HL-60 (cell line): ENCODE measurements around the gene MAD1L1.

Source experiments
- DNase-seq, 2 experiments: peaks; one replicate each; pipeline ENCODE4 v3.0.0-alpha.2; 2010 to 2020; ENCODE audit warnings: low read depth in 1 of 2, low spot score in 1 of 2
- H3K27ac ChIP-seq: fragments of 250-450 bp; sonication (Bioruptor Pico); replicated peaks from 2 replicates; pipeline ENCODE4 v1.5.1; 2020; ENCODE audit warnings: mild to moderate bottlenecking, moderate library complexity
- H3K27me3 ChIP-seq: fragments of 250-450 bp; sonication (Bioruptor Pico); 2 replicates; pipeline ENCODE4 v1.5.1; 2021; ENCODE audit warnings: mild to moderate bottlenecking, moderate library complexity; ENCODE audit not compliant: insufficient read depth, poor library complexity, severe bottlenecking
- H3K4me3 ChIP-seq: replicated peaks from 2 replicates; pipeline ENCODE4 v1.5.1; 2011; ENCODE audit warnings: mild to moderate bottlenecking, control low read depth, low read length; ENCODE audit not compliant: insufficient read depth
- GABPA ChIP-seq: IDR thresholded peaks from 2 replicates; pipeline ENCODE4 v1.6.1; 2012; ENCODE audit warnings: low read depth
- POLR2AphosphoS5 ChIP-seq: IDR thresholded peaks from 2 replicates; pipeline ENCODE4 v1.6.1; 2012; ENCODE audit warnings: low read depth
- REST ChIP-seq: IDR thresholded peaks from 2 replicates; pipeline ENCODE4 v1.6.1; 2012; ENCODE audit warnings: low read depth; ENCODE audit not compliant: insufficient replicate concordance
- SPI1 ChIP-seq: IDR thresholded peaks from 2 replicates; pipeline ENCODE4 v1.6.1; 2012; ENCODE audit warnings: low read depth, mild to moderate bottlenecking, borderline replicate concordance
- TF ChIP-seq, protein P1 (sequence below): IDR thresholded peaks from one replicate; pipeline ENCODE4 v1.5.1; 2011; ENCODE audit warnings: low read length, control low read depth, inconsistent platforms; ENCODE audit not compliant: insufficient read depth

MAD1L1 gene

DNA sequence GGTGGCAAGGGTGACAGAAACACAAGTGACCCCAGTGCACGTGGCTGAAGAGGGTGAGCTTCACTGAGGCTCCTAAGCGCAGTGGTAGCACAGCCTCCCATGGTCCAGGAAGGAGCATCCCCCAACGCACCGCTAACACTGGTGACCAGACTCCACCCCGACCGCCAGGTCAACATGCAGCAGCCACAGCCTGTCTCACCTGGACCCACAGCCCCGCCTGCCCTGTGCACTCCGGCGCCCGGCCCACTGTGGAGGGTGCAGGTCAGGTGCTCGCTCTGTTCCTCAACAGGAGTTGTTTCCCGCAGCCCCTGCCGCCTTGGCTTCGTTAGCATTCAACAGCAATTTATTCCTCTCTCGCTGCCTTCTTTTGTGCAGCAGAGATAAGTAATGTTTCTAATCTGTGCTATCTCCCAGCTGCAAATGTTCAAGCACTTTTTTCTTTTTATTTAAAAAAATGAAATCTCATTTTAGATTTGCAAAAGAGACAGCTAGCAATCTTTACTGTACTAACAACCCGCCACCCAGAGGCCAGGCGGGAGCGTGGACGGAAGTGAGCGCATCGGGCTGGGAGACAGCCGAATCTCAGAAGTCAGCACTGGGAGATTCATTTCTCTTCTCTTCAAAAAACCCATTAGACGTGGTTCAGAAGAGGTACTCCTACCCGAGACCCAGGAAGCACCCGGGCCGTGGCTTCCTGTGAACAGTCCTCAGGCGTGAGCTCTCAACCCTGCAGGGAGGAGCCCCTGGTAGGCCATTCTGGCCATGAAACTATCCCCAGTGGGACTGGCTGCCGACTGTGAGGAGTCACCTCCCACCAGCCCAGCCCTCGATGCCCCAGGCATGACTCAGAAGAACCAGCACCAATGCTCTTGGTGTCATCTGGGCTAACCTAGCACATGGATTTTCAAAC, 133.4 kb downstream of the MAD1L1 start:
- no peak overlapping the region for H3K4me3 ChIP-seq
- no peaks in the 10 kb centered on the region for H3K27me3 ChIP-seq
- no peak for DNase-seq
- TF ChIP-seq POLR2AphosphoS5 (no peak), REST (no peak), SPI1 (no peak), GABPA (no peak)
- TF ChIP-seq, protein P1, sequence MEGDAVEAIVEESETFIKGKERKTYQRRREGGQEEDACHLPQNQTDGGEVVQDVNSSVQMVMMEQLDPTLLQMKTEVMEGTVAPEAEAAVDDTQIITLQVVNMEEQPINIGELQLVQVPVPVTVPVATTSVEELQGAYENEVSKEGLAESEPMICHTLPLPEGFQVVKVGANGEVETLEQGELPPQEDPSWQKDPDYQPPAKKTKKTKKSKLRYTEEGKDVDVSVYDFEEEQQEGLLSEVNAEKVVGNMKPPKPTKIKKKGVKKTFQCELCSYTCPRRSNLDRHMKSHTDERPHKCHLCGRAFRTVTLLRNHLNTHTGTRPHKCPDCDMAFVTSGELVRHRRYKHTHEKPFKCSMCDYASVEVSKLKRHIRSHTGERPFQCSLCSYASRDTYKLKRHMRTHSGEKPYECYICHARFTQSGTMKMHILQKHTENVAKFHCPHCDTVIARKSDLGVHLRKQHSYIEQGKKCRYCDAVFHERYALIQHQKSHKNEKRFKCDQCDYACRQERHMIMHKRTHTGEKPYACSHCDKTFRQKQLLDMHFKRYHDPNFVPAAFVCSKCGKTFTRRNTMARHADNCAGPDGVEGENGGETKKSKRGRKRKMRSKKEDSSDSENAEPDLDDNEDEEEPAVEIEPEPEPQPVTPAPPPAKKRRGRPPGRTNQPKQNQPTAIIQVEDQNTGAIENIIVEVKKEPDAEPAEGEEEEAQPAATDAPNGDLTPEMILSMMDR, result no peak
- no peak overlapping the region for H3K27ac ChIP-seq

DNA sequence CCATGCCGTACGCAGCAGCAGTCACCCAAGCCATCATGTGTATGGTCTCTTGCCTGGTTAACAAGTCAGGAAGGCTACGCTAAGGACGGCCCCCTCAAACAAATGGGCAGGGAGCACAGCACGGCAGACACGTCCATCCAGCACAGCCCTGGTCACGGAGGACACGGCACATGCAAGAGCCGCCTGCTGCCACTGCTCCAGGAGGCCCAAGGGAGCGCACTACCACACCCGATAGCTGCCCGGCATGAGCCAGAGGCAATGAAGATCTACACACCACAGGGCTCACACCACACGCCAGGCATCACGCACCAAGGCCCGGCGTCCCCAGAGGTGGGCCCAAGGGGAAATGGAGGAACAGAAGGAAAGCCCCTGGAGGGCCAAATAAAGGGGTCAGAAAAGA, 134.2 kb downstream of the MAD1L1 start:
- Histone ChIP-seq H3K27ac (no peak overlapping the region), H3K4me3 (no peak overlapping the region), H3K27me3 (no peaks in the 10 kb centered on the region)
- no peak for DNase-seq
- no peak for TF ChIP-seq SPI1
- no peak for TF ChIP-seq POLR2AphosphoS5
- TF ChIP-seq, protein P1, result no peak

DNA sequence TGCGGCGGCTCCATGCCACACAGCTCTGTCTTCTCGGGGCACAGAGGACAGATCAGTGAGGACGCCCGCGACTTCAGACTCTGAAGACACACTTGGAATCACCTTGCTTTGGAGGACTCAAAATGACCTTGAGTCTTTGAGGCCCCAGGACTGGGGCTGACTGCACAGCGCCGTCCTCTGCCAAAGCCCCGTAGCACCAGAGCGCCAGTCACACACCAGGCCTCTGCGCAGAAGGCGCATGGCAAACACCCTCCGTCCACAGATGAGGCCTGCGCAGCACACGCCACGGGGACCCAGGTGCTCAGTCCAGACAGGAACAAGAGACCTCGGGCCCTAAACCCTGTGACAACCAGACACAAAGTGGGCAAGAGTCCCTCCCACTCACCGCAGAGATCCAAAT, 134.7 kb downstream of the MAD1L1 start:
- no peaks in the 10 kb centered on the region for H3K27me3 ChIP-seq
- H3K4me3 ChIP-seq, result no peak overlapping the region
- DNase-seq, result no peak
- no peak overlapping the region for H3K27ac ChIP-seq
- no peak for TF ChIP-seq POLR2AphosphoS5

DNA sequence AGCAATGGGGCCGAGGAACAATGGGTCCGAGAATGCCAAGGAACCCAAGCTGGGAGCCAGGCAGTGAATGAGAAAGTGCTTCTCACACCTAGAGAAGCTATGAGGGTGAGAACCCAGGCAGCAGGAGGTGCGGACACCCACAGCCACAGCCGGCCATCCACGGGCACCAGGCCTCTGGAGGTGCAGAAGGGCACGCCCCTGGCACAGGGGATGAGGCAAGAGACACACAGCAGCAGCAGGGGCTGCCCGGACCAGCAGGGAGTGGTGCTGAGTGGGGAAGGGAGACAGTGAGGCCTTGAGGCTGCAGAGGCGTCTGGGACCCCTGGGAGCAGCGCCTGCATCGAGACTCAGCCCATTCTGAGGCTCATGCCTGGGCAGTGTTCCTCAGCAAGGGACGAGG, 135.3 kb downstream of the MAD1L1 start:
- H3K27me3 ChIP-seq, result no peaks in the 10 kb centered on the region
- no peak overlapping the region for H3K4me3 ChIP-seq
- no peak overlapping the region for H3K27ac ChIP-seq
- TF ChIP-seq POLR2AphosphoS5 (no peak), REST (no peak), SPI1 (no peak), GABPA (no peak)
- TF ChIP-seq, protein P1, result no peak
- DNase-seq, result no peak
